Endothelial cell of umbilical vein (primary cell): Measurements from ENCODE around the gene CYP4F22. TPM values are rescaled to one million over a fixed set of nuclear protein-coding genes. Genes with fewer than 3 reads are reported as not detected.

Experiments used
- BruUV-seq: library from RNA; stranded (reverse); fragments of 400-500 nt; replicated peaks from 2 replicates; lab custom pipeline; 2021; lab: Mats Ljungman, UMichigan
- CTCF ChIA-PET: fragments of 300-600, 350-600 bp; sonication (Branson Sonifier 250); formaldehyde crosslinking; loops from one replicate; lab custom pipeline; 2021; ENCODE audit warnings: antibody characterized with exemption, inconsistent platforms; lab: Charles Lee
- POLR2A ChIA-PET: fragments of 300-600, 350-600 bp; sonication (Branson Sonifier 250); formaldehyde crosslinking; loops from one replicate; lab custom pipeline; 2021; ENCODE audit warnings: antibody characterized with exemption, inconsistent platforms; lab: Charles Lee
- DNase-seq: peaks from one replicate; pipeline ENCODE4 v3.0.0-alpha.2; 2011; ENCODE audit warnings: low read depth, low spot score
- FAIRE-seq: peaks from 2 replicates; lab custom pipeline; 2011; peaks lifted over from hg19 to GRCh38; lab: Jason Lieb, UNC
- H2AFZ ChIP-seq: 2 replicates; pipeline ENCODE4 v1.6.0; 2012; ENCODE audit warnings: low read depth, low read length, control low read depth, inconsistent platforms
- H3K27ac ChIP-seq: 2 replicates; pipeline ENCODE4 v1.5.1; 2011; ENCODE audit warnings: low read depth, mild to moderate bottlenecking, control low read depth, low read length, moderate library complexity; ENCODE audit not compliant: insufficient read depth
- H3K27me3 ChIP-seq, 2 experiments: 2 replicates each; pipeline versions ENCODE4 v1.6.0 to v1.6.1; 2011; ENCODE audit warnings: low read length in 2 of 2, mixed read lengths in 1 of 2; ENCODE audit not compliant: control insufficient read depth in 2 of 2, insufficient read depth in 2 of 2
- H3K36me3 ChIP-seq, 2 experiments: 2 replicates in 1 of 2; 3 replicates in 1 of 2; pipeline ENCODE4 v1.5.1; 2011; ENCODE audit warnings: low read length in 2 of 2, mild to moderate bottlenecking in 1 of 2, moderate library complexity in 1 of 2; ENCODE audit not compliant: control insufficient read depth in 2 of 2, insufficient read depth in 2 of 2; ENCODE audit errors: extremely low read depth in 1 of 2
- H3K4me1 ChIP-seq: 3 replicates; pipeline ENCODE4 v1.5.1; 2011; ENCODE audit warnings: mild to moderate bottlenecking, low read length; ENCODE audit not compliant: control insufficient read depth, insufficient read depth; ENCODE audit errors: extremely low read depth
- H3K4me2 ChIP-seq: 2 replicates; pipeline ENCODE4 v1.6.1; 2011; ENCODE audit warnings: low read length, control low read depth, mixed read lengths; ENCODE audit not compliant: insufficient read depth
- H3K4me3 ChIP-seq, 3 experiments: fragments of 200-600 bp in 1 of 3; sonication (generic), shearing (Covaris generic) in 1 of 3; replicated peaks in 1 of 3; 2 replicates each; pipeline ENCODE4 v1.5.1; 2011 to 2016; ENCODE audit warnings: control low read depth in 3 of 3, low read length in 3 of 3, mild to moderate bottlenecking in 2 of 3, inconsistent platforms in 1 of 3, low read depth in 1 of 3, moderate library complexity in 1 of 3; ENCODE audit not compliant: insufficient read depth in 1 of 3
- H3K79me2 ChIP-seq: 2 replicates; pipeline ENCODE4 v1.6.0; 2012; ENCODE audit warnings: low read length, inconsistent platforms; ENCODE audit not compliant: control insufficient read depth, insufficient read depth
- H3K9ac ChIP-seq: replicated peaks from 2 replicates; pipeline ENCODE3; 2011; ENCODE audit warnings: low read length, control low read depth; ENCODE audit not compliant: insufficient read depth; ENCODE audit errors: extremely low read depth
- H3K9me1 ChIP-seq: replicated peaks from 3 replicates; pipeline ENCODE4 v1.6.0; 2011; ENCODE audit warnings: mild to moderate bottlenecking, low read length; ENCODE audit not compliant: control insufficient read depth, insufficient read depth; ENCODE audit errors: extremely low read depth
- H3K9me3 ChIP-seq: replicated peaks from 2 replicates; pipeline ENCODE4 v1.5.1; 2012; ENCODE audit warnings: low read length, inconsistent platforms; ENCODE audit not compliant: control insufficient read depth, insufficient read depth
- H4K20me1 ChIP-seq: replicated peaks from 2 replicates; pipeline ENCODE3; 2011; ENCODE audit warnings: mild to moderate bottlenecking, low read length; ENCODE audit not compliant: control insufficient read depth, insufficient read depth; ENCODE audit errors: extremely low read depth
- CTCF ChIP-seq, 2 donors: IDR thresholded peaks; 1 replicate in 1 of 2; 2 replicates in 1 of 2; pipeline ENCODE4 v1.5.1; 2011; ENCODE audit warnings: low read length in 2 of 2, mild to moderate bottlenecking in 2 of 2, moderate library complexity in 2 of 2, control low read depth in 1 of 2, inconsistent platforms in 1 of 2, low read depth in 1 of 2; ENCODE audit not compliant: insufficient read depth in 1 of 2; ENCODE audit errors: extremely low read depth in 1 of 2
- EZH2 ChIP-seq: IDR thresholded peaks from 2 replicates; pipeline ENCODE4 v1.6.1; 2012; ENCODE audit warnings: borderline replicate concordance, low read depth, mild to moderate bottlenecking, moderate library complexity, low read length, inconsistent platforms; ENCODE audit not compliant: severe bottlenecking
- FOS ChIP-seq: IDR thresholded peaks from 2 replicates; pipeline ENCODE4 v1.6.1; 2011; ENCODE audit warnings: mild to moderate bottlenecking, low read length, moderate library complexity, borderline replicate concordance; ENCODE audit not compliant: insufficient read depth
- GATA2 ChIP-seq: IDR thresholded peaks from 2 replicates; pipeline ENCODE4 v1.7.0; 2011; ENCODE audit warnings: low read depth, mild to moderate bottlenecking, moderate library complexity, mixed read lengths, low read length; ENCODE audit not compliant: insufficient read length, insufficient read depth
- JUN ChIP-seq: IDR thresholded peaks from 2 replicates; pipeline ENCODE4 v1.6.1; 2011; ENCODE audit warnings: borderline replicate concordance, low read depth; ENCODE audit not compliant: insufficient read length, insufficient read depth
- MAX ChIP-seq: IDR thresholded peaks from 2 replicates; pipeline ENCODE4 v1.6.1; 2011; ENCODE audit not compliant: insufficient read depth, insufficient read length
- MYC ChIP-seq: IDR thresholded peaks from one replicate; pipeline ENCODE4 v1.6.1; 2011; ENCODE audit warnings: mild to moderate bottlenecking, low read depth, low read length
- POLR2A ChIP-seq: IDR thresholded peaks from 2 replicates; pipeline ENCODE4 v1.6.1; 2012; ENCODE audit warnings: low read depth, mild to moderate bottlenecking, control low read depth, low read length
- POLR2AphosphoS5 ChIP-seq: IDR thresholded peaks from 2 replicates; pipeline ENCODE4 v1.6.1; 2012; ENCODE audit warnings: low read depth, mild to moderate bottlenecking, control low read depth, low read length, moderate library complexity; ENCODE audit not compliant: insufficient read depth
- dilution Hi-C: fragments of 300-500 bp; cut with MboI; formaldehyde crosslinking; loops from one replicate; pipeline ENCODE4 v1.15.0; 2019; ENCODE audit warnings: low sequenced_read_pairs; ENCODE audit not compliant: extremely low pct_ligation_motif_present
- intact Hi-C: fragments of 100-400 bp; cut with micrococcal nuclease; formaldehyde crosslinking; loops from one replicate; pipeline ENCODE4 v1.10.0; 2022
- polyA plus RNA-seq, 4 experiments: library from polyadenylated mRNA; depleted of rRNA in 3 of 4; stranded (reverse) in 3 of 4; unstranded in 1 of 4; fragments of >200 nt; gene quantifications; 2 replicates each; pipeline versions ENCODE4 v1.2.1 to v1.2.3, GENCODE V29; 2011 to 2012; ENCODE audit warnings: missing spikeins in 1 of 4
- total RNA-seq: library from RNA; stranded (reverse); gene quantifications from 2 replicates; pipeline ENCODE4 v1.2.3, GENCODE V29; 2021

CYP4F22 gene
- total and polyA plus RNA-seq, 2 donors (not counting 3 experiments of a cell fraction or from before 2014, with no cell fraction given), result not detected

- Histone ChIP-seq H3K79me2 (no peaks in the 10 kb centered on the region), H3K9me3 (no peaks in the 10 kb centered on the region), H3K9me1 (no peaks in the 10 kb centered on the region), H4K20me1 (no peaks in the 10 kb centered on the region), H3K4me1 (no peaks in the 10 kb centered on the region), H3K36me3 (no peaks in the 10 kb centered on the region), H3K4me3 (no peak overlapping the region), H3K27ac (no peak overlapping the region), H2AFZ (no peak overlapping the region), H3K27me3 (no peaks in the 10 kb centered on the region), H3K9ac (no peak overlapping the region), H3K4me2 (no peak overlapping the region)
- ChIA-PET POLR2A (no interaction called here), CTCF (no interaction called here)
- no TSS peak for BruUV-seq
- dilution Hi-C loops (no loop called here), intact Hi-C loops (no loop called here)
- TF ChIP-seq CTCF (IDR thresholded peaks at IDR 0.05; ENCODE audit: extremely low read depth in 1 of 2, insufficient read depth in 1 of 2, low read depth in 1 of 2, low read length in 2 of 2), result no peak
- TF ChIP-seq EZH2, result no peak
- TF ChIP-seq JUN, result no peak
- TF ChIP-seq POLR2A, result no peak
- no peak for TF ChIP-seq GATA2
- no peak for TF ChIP-seq MAX
- TF ChIP-seq MYC, result no peak
- TF ChIP-seq POLR2AphosphoS5, result no peak
- no peak for TF ChIP-seq FOS
- no peak for FAIRE-seq
- no peak for DNase-seq
These were observed 21.3 kb upstream of the CYP4F22 start for GRCh38 chr19:15487038-15487437.
